NB4 (cell line): Measurements from ENCODE around the gene KRTAP2-4.

ENCODE experiments used
- DNase-seq: peaks from one replicate; pipeline ENCODE4 v3.0.0; 2010; ENCODE audit warnings: low read depth
- H3K4me3 ChIP-seq: one replicate; pipeline ENCODE4 v1.5.1; 2011; ENCODE audit warnings: mild to moderate bottlenecking, low read depth, low read length, moderate library complexity
- MYC ChIP-seq: IDR thresholded peaks from 2 replicates; pipeline ENCODE4 v1.6.1; 2011; ENCODE audit warnings: low read depth, low read length
- POLR2A ChIP-seq: IDR thresholded peaks from 2 replicates; pipeline ENCODE4 v1.6.1; 2011; ENCODE audit warnings: mild to moderate bottlenecking; ENCODE audit not compliant: insufficient read length; ENCODE audit errors: extremely low read depth
- TF ChIP-seq, protein P1 (sequence below): IDR thresholded peaks from 2 replicates; pipeline ENCODE4 v1.6.1; 2011; ENCODE audit warnings: low read depth, low read length
- TF ChIP-seq, protein P2 (sequence below): IDR thresholded peaks from one replicate; pipeline ENCODE4 v1.5.1; 2012; ENCODE audit warnings: low read depth, low read length

KRTAP2-4 gene

DNA sequence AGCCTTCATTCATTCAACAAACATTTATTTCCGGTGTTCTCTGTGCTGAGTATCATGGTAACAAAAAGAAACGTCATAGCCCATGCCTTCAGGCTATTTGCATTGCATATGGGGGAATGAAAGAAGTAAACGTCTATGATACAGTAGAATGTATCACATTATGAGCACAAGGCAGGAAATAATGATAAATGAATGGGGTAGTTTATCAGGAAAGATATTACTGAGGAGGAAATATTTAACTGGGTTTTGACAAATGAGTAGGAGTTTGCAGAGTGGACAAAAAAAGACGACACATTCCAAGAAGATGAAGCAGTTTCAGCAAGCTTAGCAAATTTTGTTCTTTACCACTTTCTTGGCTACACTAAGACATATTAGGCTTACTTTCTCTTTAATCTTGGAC lies 16.9 kb upstream of the KRTAP2-4 start:
- no peak for DNase-seq
- TF ChIP-seq, protein P1, sequence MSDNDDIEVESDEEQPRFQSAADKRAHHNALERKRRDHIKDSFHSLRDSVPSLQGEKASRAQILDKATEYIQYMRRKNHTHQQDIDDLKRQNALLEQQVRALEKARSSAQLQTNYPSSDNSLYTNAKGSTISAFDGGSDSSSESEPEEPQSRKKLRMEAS: no peak
- TF ChIP-seq, protein P2, sequence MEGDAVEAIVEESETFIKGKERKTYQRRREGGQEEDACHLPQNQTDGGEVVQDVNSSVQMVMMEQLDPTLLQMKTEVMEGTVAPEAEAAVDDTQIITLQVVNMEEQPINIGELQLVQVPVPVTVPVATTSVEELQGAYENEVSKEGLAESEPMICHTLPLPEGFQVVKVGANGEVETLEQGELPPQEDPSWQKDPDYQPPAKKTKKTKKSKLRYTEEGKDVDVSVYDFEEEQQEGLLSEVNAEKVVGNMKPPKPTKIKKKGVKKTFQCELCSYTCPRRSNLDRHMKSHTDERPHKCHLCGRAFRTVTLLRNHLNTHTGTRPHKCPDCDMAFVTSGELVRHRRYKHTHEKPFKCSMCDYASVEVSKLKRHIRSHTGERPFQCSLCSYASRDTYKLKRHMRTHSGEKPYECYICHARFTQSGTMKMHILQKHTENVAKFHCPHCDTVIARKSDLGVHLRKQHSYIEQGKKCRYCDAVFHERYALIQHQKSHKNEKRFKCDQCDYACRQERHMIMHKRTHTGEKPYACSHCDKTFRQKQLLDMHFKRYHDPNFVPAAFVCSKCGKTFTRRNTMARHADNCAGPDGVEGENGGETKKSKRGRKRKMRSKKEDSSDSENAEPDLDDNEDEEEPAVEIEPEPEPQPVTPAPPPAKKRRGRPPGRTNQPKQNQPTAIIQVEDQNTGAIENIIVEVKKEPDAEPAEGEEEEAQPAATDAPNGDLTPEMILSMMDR: no peak
- TF ChIP-seq POLR2A: no peak
- no peak for TF ChIP-seq MYC
- no peak overlapping the region for H3K4me3 ChIP-seq

DNA sequence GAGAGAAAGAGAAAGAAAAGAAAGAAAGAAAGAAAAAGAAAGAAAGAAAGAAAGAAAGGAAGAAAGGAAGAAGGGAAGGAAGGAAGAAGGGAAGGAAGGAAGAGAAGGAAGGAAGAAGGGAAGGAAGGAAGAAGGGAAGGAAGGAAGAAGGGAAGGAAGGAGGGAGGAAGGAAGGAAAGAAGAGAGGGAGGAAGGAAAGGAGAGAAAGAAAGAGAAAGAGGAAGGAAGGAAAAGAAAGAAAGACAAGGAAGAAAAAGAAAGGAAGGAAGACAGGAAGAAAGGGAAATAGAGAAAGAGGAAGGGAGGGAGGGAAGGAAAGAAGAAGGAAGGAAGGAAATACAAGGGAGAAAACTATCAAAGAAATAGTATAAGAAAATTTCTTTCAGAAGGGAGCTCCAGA lies 11.1 kb upstream of the KRTAP2-4 start:
- TF ChIP-seq, protein P2: no peak
- no peak for TF ChIP-seq MYC
- TF ChIP-seq, protein P1: no peak
- no peak for TF ChIP-seq POLR2A
- H3K4me3 ChIP-seq: no peak overlapping the region
- no peak for DNase-seq

DNA sequence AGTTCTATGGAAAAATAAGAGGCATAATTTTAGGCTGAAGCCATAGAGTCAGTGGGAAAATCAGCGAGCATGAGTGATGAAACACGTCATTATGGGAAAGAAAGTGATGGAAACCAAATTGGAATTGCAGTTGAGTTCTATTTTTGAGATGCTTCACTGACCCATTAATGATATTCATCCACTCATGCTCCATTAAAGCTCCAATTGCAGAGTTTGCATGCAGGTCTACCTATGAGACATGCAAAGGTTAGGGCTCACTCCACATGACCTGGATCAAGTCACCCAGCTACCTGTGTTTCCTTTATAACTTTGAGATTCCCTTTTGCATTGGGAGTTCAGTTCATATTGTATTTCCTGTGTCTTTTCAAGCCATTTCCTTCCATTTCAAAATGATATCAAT lies 8.0 kb upstream of the KRTAP2-4 start:
- H3K4me3 ChIP-seq: no peak overlapping the region
- TF ChIP-seq, protein P1: no peak
- TF ChIP-seq, protein P2: no peak
- TF ChIP-seq MYC (no peak), POLR2A (no peak)
- no peak for DNase-seq

DNA sequence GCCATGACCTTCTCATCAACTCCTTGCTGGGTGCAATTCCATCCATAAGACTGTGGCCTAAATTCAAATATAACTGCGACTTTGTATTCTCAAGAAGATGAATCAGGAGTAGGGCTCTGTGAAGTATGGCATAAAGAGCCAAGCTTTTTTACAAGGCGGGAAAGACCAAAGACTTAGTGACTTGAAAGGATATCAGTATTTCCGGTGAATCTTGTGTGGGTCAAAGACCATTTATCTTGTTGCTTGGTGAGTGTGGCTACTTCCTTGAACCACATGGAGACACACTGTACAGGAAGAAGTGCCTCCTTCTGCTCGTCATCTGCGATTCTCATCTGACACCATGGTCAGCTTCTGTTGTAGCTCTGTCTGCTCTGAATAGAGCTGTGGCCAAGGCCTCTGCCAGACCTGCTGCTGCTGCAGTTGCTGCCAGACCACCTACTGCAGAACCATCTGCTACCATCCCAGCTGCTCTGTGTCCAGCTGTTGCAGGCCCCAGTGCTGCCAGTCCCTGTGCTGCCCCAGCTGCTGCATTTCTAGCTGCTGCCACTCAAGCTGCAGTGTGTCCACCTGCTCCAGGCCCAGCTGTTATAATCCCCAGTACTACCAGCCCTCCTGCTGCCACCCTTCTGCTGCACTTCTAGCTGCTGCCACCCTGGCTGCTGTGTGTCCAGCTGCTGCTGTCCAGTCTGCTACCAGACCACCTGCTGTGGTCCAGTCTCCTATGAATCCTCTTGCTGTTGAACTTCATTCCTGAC lies 6.1 kb upstream of the KRTAP2-4 start:
- no peak overlapping the region for H3K4me3 ChIP-seq
- no peak for DNase-seq
- TF ChIP-seq MYC (no peak), POLR2A (no peak)
- TF ChIP-seq, protein P1: no peak
- TF ChIP-seq, protein P2: no peak

DNA sequence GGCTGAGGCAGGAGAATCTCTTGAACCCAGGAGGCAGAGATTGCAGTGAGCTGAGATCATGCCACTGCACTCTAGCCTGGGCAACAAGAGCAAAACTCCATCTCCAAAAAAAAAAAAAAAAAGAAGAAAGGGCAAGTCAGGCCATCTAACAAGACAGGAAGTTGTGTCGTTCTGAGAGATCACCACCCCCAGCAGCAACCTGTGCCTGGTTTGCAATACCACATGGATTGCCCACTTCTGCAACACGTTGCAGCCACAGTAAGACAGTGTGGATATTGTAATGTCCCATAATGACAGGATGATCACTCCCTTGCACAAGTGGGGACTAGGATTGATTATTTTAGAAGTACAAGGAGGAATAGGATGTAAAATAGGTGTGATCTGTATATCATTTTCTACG lies 3.4 kb upstream of the KRTAP2-4 start:
- DNase-seq: no peak
- H3K4me3 ChIP-seq: no peak overlapping the region
- TF ChIP-seq, protein P2: no peak
- TF ChIP-seq MYC (no peak), POLR2A (no peak)
- TF ChIP-seq, protein P1: no peak
